ENCODE data around the gene TCTA.
"Not testable (repeated sequence)": the region's sequence is repeated elsewhere in the genome, so short reads cannot be mapped to it uniquely, and the experiment has no call there.

The TCTA gene

GRCh38 chr3:49411968-49412631 lies at the start of gene TCTA, which contains the start of gene RHOA:
TCTA (plus strand) TSS chr3:49412423; CDS start chr3:49412427, 4 bp downstream.
RHOA (minus strand) TSS chr3:49411976; CDS start chr3:49375589, 36,387 bp downstream.
- peak; percentile 96 to 98 for DNase-seq

GRCh38 chr3:49362561-49362960 lies 49.7 kb upstream of the TCTA start:
- DNase-seq: no peak

GRCh38 chr3:49370585-49371290 lies 41.5 kb upstream of the TCTA start:
- no peak for DNase-seq

- no peak for DNase-seq
These were observed 40.3 kb upstream of the TCTA start for GRCh38 chr3:49371946-49372345.

- no peak for DNase-seq
These were observed 34.7 kb upstream of the TCTA start for GRCh38 chr3:49377483-49377882.

GRCh38 chr3:49378249-49378895 lies 33.9 kb upstream of the TCTA start:
- no peak for DNase-seq

- DNase-seq: no peak
These were observed 28.8 kb upstream of the TCTA start for GRCh38 chr3:49383387-49383786.

GRCh38 chr3:49385617-49386016 lies 26.6 kb upstream of the TCTA start:
- DNase-seq: no peak

- no peak for DNase-seq
These were observed 26.0 kb upstream of the TCTA start for GRCh38 chr3:49386056-49386756.

GRCh38 chr3:49387721-49388120 lies 24.5 kb upstream of the TCTA start:
- no peak for DNase-seq

- DNase-seq: no peak
These were observed 23.9 kb upstream of the TCTA start for GRCh38 chr3:49388289-49388820.

- DNase-seq: no peak
These were observed 22.9 kb upstream of the TCTA start for GRCh38 chr3:49389297-49389696.

- DNase-seq: not testable (repeated sequence)
These were observed 20.9 kb upstream of the TCTA start for GRCh38 chr3:49391310-49391709.

- DNase-seq: no peak
These were observed 14.8 kb upstream of the TCTA start for GRCh38 chr3:49397470-49397869.

- DNase-seq: no peak
These were observed 12.8 kb upstream of the TCTA start for GRCh38 chr3:49399461-49399860.

GRCh38 chr3:49401766-49402165 lies 10.5 kb upstream of the TCTA start:
- no peak for DNase-seq

GRCh38 chr3:49403891-49404290 lies 8.3 kb upstream of the TCTA start:
- DNase-seq: no peak

GRCh38 chr3:49405570-49405969 lies 6.7 kb upstream of the TCTA start:
- not testable (repeated sequence) for DNase-seq

GRCh38 chr3:49406571-49407565 lies 5.4 kb upstream of the TCTA start:
- no peak for DNase-seq

GRCh38 chr3:49410066-49410845 lies 2.0 kb upstream of the TCTA start:
- DNase-seq: no peak
